HEK293T (cell line): ENCODE measurements around the gene S100A9.

ENCODE experiments used
- BHLHE40 ChIP-seq: fragments of 450-650 bp; IDR thresholded peaks from 2 replicates; pipeline ENCODE4 v1.6.1; 2016; ENCODE audit warnings: mild to moderate bottlenecking, moderate library complexity, borderline replicate concordance
- HDGF ChIP-seq: fragments of 450-650 bp; IDR thresholded peaks from 2 replicates; pipeline ENCODE4 v1.6.1; 2017; ENCODE audit warnings: antibody characterized with exemption, borderline replicate concordance
- SUZ12 ChIP-seq: fragments of 450-650 bp; IDR thresholded peaks from 2 replicates; pipeline ENCODE4 v1.6.1; 2016; ENCODE audit warnings: mild to moderate bottlenecking

DNA sequence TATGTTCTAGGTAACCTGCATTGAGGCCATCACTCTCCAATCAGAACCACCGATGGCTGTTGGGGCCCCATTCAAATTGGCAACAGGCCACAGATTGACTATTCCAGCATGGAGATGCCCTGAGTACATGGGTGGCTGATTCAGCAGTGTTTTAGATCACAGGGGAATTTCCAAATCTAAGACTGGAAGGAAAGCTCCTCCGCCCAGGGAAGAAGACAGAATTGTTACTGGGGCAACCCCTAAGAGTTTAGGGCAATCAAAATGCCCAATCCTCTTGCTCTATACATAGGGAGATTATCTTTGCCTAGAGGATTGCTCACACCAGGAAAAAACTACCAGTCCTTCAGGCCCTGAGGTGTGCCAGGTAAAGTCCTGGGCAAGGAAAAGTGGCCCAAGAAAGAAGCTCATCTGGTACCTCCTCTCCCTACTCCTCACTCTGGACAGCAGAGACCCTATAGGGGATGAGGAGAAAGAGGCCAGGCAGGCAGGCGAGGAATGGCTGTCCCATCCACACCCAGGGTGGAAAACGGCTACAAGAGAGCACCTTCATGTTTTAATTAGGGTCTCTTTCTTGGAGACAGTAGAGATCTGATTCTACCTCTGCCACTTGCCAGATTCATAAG, 27.4 kb downstream of the S100A9 start:
- TF ChIP-seq BHLHE40 = no peak
- no peak for TF ChIP-seq HDGF
- no peak for TF ChIP-seq SUZ12
